H9 (cell line): ENCODE data around the gene MINDY4. TPM values are rescaled to one million over a fixed set of nuclear protein-coding genes. Genes with fewer than 3 reads are reported as not detected.

ENCODE experiments used
- DNase-seq: peaks from one replicate; pipeline ENCODE4 v3.0.0-alpha.2; 2017
- H2AFZ ChIP-seq: one replicate; pipeline ENCODE4 v1.6.1; 2013; ENCODE audit warnings: mild to moderate bottlenecking, low read length, control low read depth, moderate library complexity
- H2AK5ac ChIP-seq: 2 replicates; pipeline ENCODE4 v1.6.1; 2013; ENCODE audit warnings: low read length, control low read depth, mixed read lengths; ENCODE audit not compliant: insufficient read length
- H2BK120ac ChIP-seq: one replicate; pipeline ENCODE4 v1.6.1; 2013; ENCODE audit warnings: low read depth, mild to moderate bottlenecking, low read length, control low read depth, inconsistent platforms; ENCODE audit not compliant: poor library complexity, severe bottlenecking
- H2BK12ac ChIP-seq: 2 replicates; pipeline ENCODE4 v1.6.1; 2013; ENCODE audit warnings: low read length, control low read depth, mixed read lengths, low read depth; ENCODE audit not compliant: insufficient read length
- H2BK15ac ChIP-seq: 2 replicates; pipeline ENCODE4 v1.6.1; 2013; ENCODE audit warnings: low read depth, low read length, control low read depth
- H2BK20ac ChIP-seq: one replicate; pipeline ENCODE4 v1.6.1; 2013; ENCODE audit warnings: low read depth, mild to moderate bottlenecking, low read length, control low read depth, inconsistent platforms; ENCODE audit not compliant: poor library complexity, severe bottlenecking
- H2BK5ac ChIP-seq: 2 replicates; pipeline ENCODE4 v1.6.1; 2013; ENCODE audit warnings: low read length, control low read depth, mixed read lengths; ENCODE audit not compliant: insufficient read length
- H3K14ac ChIP-seq: 2 replicates; pipeline ENCODE4 v1.6.1; 2013; ENCODE audit warnings: low read length, control low read depth; ENCODE audit not compliant: insufficient read depth
- H3K18ac ChIP-seq: 2 replicates; pipeline ENCODE4 v1.6.1; 2013; ENCODE audit warnings: low read depth, mild to moderate bottlenecking, mixed read lengths, low read length, control low read depth; ENCODE audit not compliant: insufficient read length
- H3K23ac ChIP-seq: 2 replicates; pipeline ENCODE4 v1.6.1; 2013; ENCODE audit warnings: low read length, control low read depth, mixed read lengths, low read depth; ENCODE audit not compliant: insufficient read length
- H3K23me2 ChIP-seq: 2 replicates; pipeline ENCODE4 v1.6.1; 2013; ENCODE audit warnings: low read depth, mild to moderate bottlenecking, mixed read lengths, low read length, control low read depth; ENCODE audit not compliant: insufficient read length, poor library complexity, severe bottlenecking
- H3K27ac ChIP-seq: 2 replicates; pipeline ENCODE4 v1.5.1; 2013; ENCODE audit warnings: low read length, control low read depth, mixed read lengths, low read depth; ENCODE audit not compliant: insufficient read length
- H3K27me3 ChIP-seq: 2 replicates; pipeline ENCODE4 v1.6.1; 2013; ENCODE audit warnings: low read length, control low read depth, inconsistent platforms; ENCODE audit not compliant: insufficient read depth
- H3K4ac ChIP-seq: 2 replicates; pipeline ENCODE4 v1.6.1; 2013; ENCODE audit warnings: low read depth, mild to moderate bottlenecking, control low read depth, inconsistent platforms, low read length, moderate library complexity
- H3K4me1 ChIP-seq: 2 replicates; pipeline ENCODE4 v1.6.1; 2013; ENCODE audit warnings: low read length, control low read depth, inconsistent platforms; ENCODE audit not compliant: insufficient read depth
- H3K4me2 ChIP-seq: 2 replicates; pipeline ENCODE4 v1.6.1; 2013; ENCODE audit warnings: low read length, control low read depth, mixed read lengths; ENCODE audit not compliant: insufficient read length, insufficient read depth
- H3K56ac ChIP-seq: 2 replicates; pipeline ENCODE4 v1.6.1; 2013; ENCODE audit warnings: low read depth, mild to moderate bottlenecking, mixed read lengths, low read length, control low read depth; ENCODE audit not compliant: insufficient read length
- H3K79me1 ChIP-seq: 2 replicates; pipeline ENCODE4 v1.6.1; 2013; ENCODE audit warnings: low read depth, mild to moderate bottlenecking, moderate library complexity, low read length, control low read depth, inconsistent platforms; ENCODE audit not compliant: insufficient read depth, poor library complexity, severe bottlenecking
- H3K79me2 ChIP-seq: 2 replicates; pipeline ENCODE4 v1.6.1; 2013; ENCODE audit warnings: low read length, control low read depth, inconsistent platforms; ENCODE audit not compliant: insufficient read depth
- H3K9ac ChIP-seq: 2 replicates; pipeline ENCODE4 v1.6.1; 2013; ENCODE audit warnings: low read length, control low read depth, mixed read lengths; ENCODE audit not compliant: insufficient read length; ENCODE audit errors: extremely low read depth
- H3K9me3 ChIP-seq: one replicate; pipeline ENCODE4 v1.6.1; 2013; ENCODE audit warnings: low read depth, low read length, inconsistent platforms; ENCODE audit not compliant: control insufficient read depth
- H3T11ph ChIP-seq: one replicate; pipeline ENCODE4 v1.6.1; 2013; ENCODE audit warnings: mild to moderate bottlenecking, low read length, control low read depth, inconsistent platforms
- H4K20me1 ChIP-seq: one replicate; pipeline ENCODE4 v1.6.1; 2013; ENCODE audit not compliant: control insufficient read depth, insufficient read length, insufficient read depth
- H4K5ac ChIP-seq: 2 replicates; pipeline ENCODE4 v1.6.1; 2013; ENCODE audit warnings: low read depth, mild to moderate bottlenecking, mixed read lengths, low read length, control low read depth; ENCODE audit not compliant: insufficient read length
- H4K8ac ChIP-seq: replicated peaks from 2 replicates; pipeline ENCODE4 v1.6.1; 2013; ENCODE audit warnings: low read length, control low read depth, mixed read lengths, low read depth; ENCODE audit not compliant: insufficient read length
- H4K91ac ChIP-seq: 2 replicates; pipeline ENCODE4 v1.6.1; 2013; ENCODE audit warnings: low read depth, mild to moderate bottlenecking, moderate library complexity, mixed read lengths, low read length, control low read depth; ENCODE audit not compliant: insufficient read length
- H3K27ac Mint-ChIP-seq, 3 experiments: 2 replicates in 2 of 3; 3 replicates in 1 of 3; pipeline ENCODE4 v1.8.0; 2020 to 2021; ENCODE audit warnings: mixed read lengths in 3 of 3, mild to moderate bottlenecking in 1 of 3, moderate library complexity in 1 of 3
- H3K27me3 Mint-ChIP-seq: 2 replicates; pipeline ENCODE4 v1.8.0; 2021; ENCODE audit warnings: low read depth, mild to moderate bottlenecking, moderate library complexity, mixed read lengths
- H3K36me3 Mint-ChIP-seq, 3 experiments: 2 replicates in 2 of 3; 3 replicates in 1 of 3; pipeline ENCODE4 v1.8.0; 2020 to 2021; ENCODE audit warnings: low read depth in 3 of 3, mixed read lengths in 3 of 3; ENCODE audit not compliant: insufficient read depth in 1 of 3
- H3K4me1 Mint-ChIP-seq, 2 experiments: 2 replicates each; pipeline ENCODE4 v1.8.0; 2020; ENCODE audit warnings: mixed read lengths in 2 of 2
- H3K4me3 Mint-ChIP-seq, 2 experiments: 2 replicates in 1 of 2; 3 replicates in 1 of 2; pipeline ENCODE4 v1.8.0; 2020 to 2021; ENCODE audit warnings: mild to moderate bottlenecking in 2 of 2, mixed read lengths in 2 of 2, moderate library complexity in 1 of 2
- H3K9me3 Mint-ChIP-seq, 2 experiments: 2 replicates in 1 of 2; 3 replicates in 1 of 2; pipeline ENCODE4 v1.8.0; 2020; ENCODE audit warnings: mild to moderate bottlenecking in 2 of 2, mixed read lengths in 2 of 2, moderate library complexity in 1 of 2
- CTCF ChIP-seq: fragments of 200-600 bp; sonication (generic); conservative IDR thresholded peaks from 3 replicates; pipeline ENCODE4 v1.8.0; 2021; ENCODE audit warnings: antibody characterized with exemption, mild to moderate bottlenecking
- WGBS: extraction: QIAGEN DNeasy Blood & Tissue Kit; methylation state at CpG from one replicate; pipeline ENCODE4 v1.1.7; 2013; ENCODE audit warnings: missing lambda C conversion rate, low lambda C conversion rate, mixed read lengths; ENCODE audit not compliant: insufficient read length; ENCODE audit errors: extremely low coverage; 5-methylcytosine and 5-hydroxymethylcytosine counted together
- total RNA-seq: library from RNA; stranded (reverse); gene quantifications from 2 replicates; pipeline ENCODE4 v1.2.1, GENCODE V29; 2021

The MINDY4 gene
- total RNA-seq, 1 experiment from 2014 or later = 3.1 TPM

GRCh38 chr7:30728591-30729100, 42.6 kb upstream of the MINDY4 start:
- Histone ChIP-seq H3K14ac (no peak overlapping the region), H2BK12ac (no peak overlapping the region), H4K8ac (no peak overlapping the region), H3K23ac (no peak overlapping the region), H2AK5ac (no peak overlapping the region), H4K20me1 (no peaks in the 10 kb centered on the region), H3K18ac (no peak overlapping the region), H4K5ac (no peak overlapping the region), H3K27me3 (no peaks in the 10 kb centered on the region), H3K9me3 (no peaks in the 10 kb centered on the region), H3K56ac (no peak overlapping the region), H2BK120ac (no peak overlapping the region), H2AFZ (no peak overlapping the region), H3K27ac (no peak overlapping the region), H2BK5ac (no peak overlapping the region), H3K4me2 (no peak overlapping the region), H3K4ac (no peak overlapping the region), H2BK15ac (no peak overlapping the region), H3T11ph (no peak overlapping the region), H3K9ac (no peak overlapping the region), H4K91ac (no peak overlapping the region), H3K79me2 (no peaks in the 10 kb centered on the region), H3K23me2 (no peaks in the 10 kb centered on the region), H3K4me1 (peaks cover 12% of the 10 kb centered on the region; the same call in 1 of the 2 replicates), H2BK20ac (no peak overlapping the region), H3K79me1 (no peaks in the 10 kb centered on the region)
- no peaks in the 10 kb centered on the region for H3K9me3 Mint-ChIP-seq
- 100% methylated on average over 1 of the region's 6 CpGs for WGBS
- no peak for TF ChIP-seq CTCF
- peaks cover 34 to 57% of the 10 kb centered on the region in 2 experiments for H3K4me1 Mint-ChIP-seq
- H3K36me3 Mint-ChIP-seq = no peaks in the 10 kb centered on the region; a peak in 1 of 7 replicates
- DNase-seq = no peak
- H3K27ac Mint-ChIP-seq = no peak overlapping the region
- H3K4me3 Mint-ChIP-seq = no peak overlapping the region
- peaks cover 16% of the 10 kb centered on the region for H3K27me3 Mint-ChIP-seq
